Spinal cord (tissue), 10 donors: ENCODE results near the gene DGKI. TPM values are rescaled to one million over a fixed set of nuclear protein-coding genes. Genes with fewer than 3 reads are reported as not detected.

Experiments used
- DNase-seq, 6 donors: peaks; one replicate each; pipeline versions ENCODE4 v3.0.0 to v3.0.0-alpha.2; 2013 to 2015; ENCODE audit warnings: low spot score in 6 of 6, low read depth in 4 of 6
- H3K27ac ChIP-seq: one replicate; pipeline ENCODE4 v1.5.1; 2013; ENCODE audit warnings: low read depth, low read length, control low read depth
- H3K27me3 ChIP-seq: one replicate; pipeline ENCODE4 v1.6.1; 2013; ENCODE audit warnings: low read length; ENCODE audit not compliant: control insufficient read depth, insufficient read depth
- H3K36me3 ChIP-seq: one replicate; pipeline ENCODE4 v1.6.1; 2013; ENCODE audit warnings: low read length; ENCODE audit not compliant: control insufficient read depth, insufficient read depth
- H3K4me1 ChIP-seq: one replicate; pipeline ENCODE4 v1.6.1; 2013; ENCODE audit warnings: low read length; ENCODE audit not compliant: control insufficient read depth, insufficient read depth
- H3K4me3 ChIP-seq: one replicate; pipeline ENCODE4 v1.5.1; 2013; ENCODE audit warnings: low read depth, low read length, control low read depth
- H3K9me3 ChIP-seq: one replicate; pipeline ENCODE4 v1.6.1; 2013; ENCODE audit warnings: low read length; ENCODE audit not compliant: control insufficient read depth, insufficient read depth
- WGBS: methylation state at CpG from one replicate; pipeline ENCODE4 v1.1.5; 2013; ENCODE audit warnings: missing lambda C conversion rate; ENCODE audit not compliant: insufficient coverage; 5-methylcytosine and 5-hydroxymethylcytosine counted together
- polyA plus RNA-seq, 2 donors: library from polyadenylated mRNA; unstranded; fragments of 120-200 nt; gene quantifications; one replicate each; pipeline ENCODE4 v1.2.1, GENCODE V29; 2013; ENCODE audit not compliant: insufficient read length in 2 of 2
- total RNA-seq, 2 donors: library from RNA; depleted of rRNA in 1 of 2; stranded (reverse); fragments of 120-200 nt in 1 of 2; fragments of >200 nt in 1 of 2; gene quantifications; one replicate each; pipeline versions ENCODE4 v1.2.3 to v1.2.4, GENCODE V29; 2013 to 2014
- donor health status: healthy.

Gene DGKI
- total and polyA plus RNA-seq, 4 donors, result 12.4 to 75.0 (median 22.7) TPM

DNA sequence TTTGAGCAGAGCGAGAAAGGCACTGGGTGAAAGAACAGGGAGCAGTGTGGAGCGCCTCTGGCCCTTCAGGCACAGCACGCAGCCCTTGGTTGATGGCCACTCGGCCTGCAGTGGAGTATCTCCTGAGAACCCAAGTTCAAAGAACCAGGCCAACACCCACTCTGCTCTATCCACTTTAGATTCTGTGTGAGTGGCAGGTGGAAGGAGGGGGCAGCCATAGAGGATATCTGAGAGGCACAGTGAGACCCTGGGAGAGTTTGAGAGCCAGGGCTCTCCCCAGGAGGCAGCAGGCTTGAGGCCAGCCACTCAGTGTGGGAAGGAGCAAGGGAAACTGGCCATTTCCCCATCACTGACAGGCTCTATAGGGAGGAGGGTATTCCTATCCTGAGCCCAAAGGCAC, 450.7 kb downstream of the DGKI start:
- no peaks in the 10 kb centered on the region for H3K9me3 ChIP-seq
- peak in 2 of 6 donors; percentile 55 to 68 for DNase-seq
- WGBS, result no CpG with 5 or more reads among the region's 4 CpGs
- no peak overlapping the region for H3K4me3 ChIP-seq
- H3K27ac ChIP-seq, result peak overlapping the region; percentile 70
- H3K36me3 ChIP-seq, result peaks cover under 1% of the 10 kb centered on the region
- H3K27me3 ChIP-seq, result no peaks in the 10 kb centered on the region
- peaks cover 8% of the 10 kb centered on the region for H3K4me1 ChIP-seq

DNA sequence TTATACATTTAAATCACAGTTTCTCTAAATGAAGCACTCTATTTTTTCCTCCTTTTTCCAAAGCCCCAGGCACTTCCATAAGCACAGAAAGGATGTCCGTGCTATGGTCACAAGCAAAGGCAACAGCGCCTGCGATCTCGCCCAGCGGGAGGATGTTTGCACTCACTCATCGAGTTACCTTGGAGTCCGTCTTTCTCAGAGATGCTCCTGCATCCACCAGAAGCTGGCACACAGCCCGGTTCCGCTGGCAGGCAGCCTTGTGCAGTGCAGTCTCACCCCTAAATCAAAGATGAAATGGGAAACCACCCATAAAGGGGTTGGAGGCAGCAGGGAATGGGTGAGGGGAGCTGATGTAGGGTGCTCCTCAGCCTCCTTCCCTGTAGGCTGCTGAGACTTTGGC, 451.4 kb downstream of the DGKI start:
- Histone ChIP-seq H3K4me3 (no peak overlapping the region), H3K27me3 (no peaks in the 10 kb centered on the region), H3K9me3 (no peaks in the 10 kb centered on the region), H3K27ac (peak overlapping the region; percentile 70), H3K36me3 (peaks cover 3% of the 10 kb centered on the region), H3K4me1 (peaks cover 8% of the 10 kb centered on the region)
- 22% methylated on average over 7 of the region's 9 CpGs for WGBS
- peak; percentile 71 to 94 (median 84) for DNase-seq

DNA sequence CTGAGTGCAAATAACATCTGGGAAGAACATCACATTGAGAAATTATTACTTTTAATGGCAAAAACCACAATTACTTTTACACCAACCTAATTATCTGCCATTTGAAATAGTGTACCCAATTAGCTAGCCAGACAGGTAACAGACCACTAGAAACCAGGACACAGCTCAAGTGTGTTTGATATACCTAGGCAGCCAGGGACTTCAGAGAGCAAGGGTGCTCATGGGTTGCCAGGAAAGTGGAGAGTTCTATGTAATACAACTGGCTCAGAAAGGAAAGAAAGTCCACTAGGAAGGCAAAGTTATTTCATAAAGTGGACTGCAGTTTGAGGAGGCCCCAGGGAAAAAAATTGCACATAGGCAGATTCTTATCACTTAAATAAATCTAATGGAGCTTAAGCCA, 453.2 kb downstream of the DGKI start:
- H3K27ac ChIP-seq, result no peak overlapping the region
- H3K9me3 ChIP-seq, result no peaks in the 10 kb centered on the region
- H3K27me3 ChIP-seq, result no peaks in the 10 kb centered on the region
- no peak for DNase-seq
- H3K36me3 ChIP-seq, result peaks cover 3% of the 10 kb centered on the region
- no peak overlapping the region for H3K4me3 ChIP-seq
- H3K4me1 ChIP-seq, result peaks cover 8% of the 10 kb centered on the region

GRCh38 chr7:137390076-137390475, 456.7 kb downstream of the DGKI start:
- Histone ChIP-seq H3K4me3 (no peak overlapping the region), H3K4me1 (peaks cover 1% of the 10 kb centered on the region), H3K27ac (no peak overlapping the region), H3K36me3 (peaks cover 3% of the 10 kb centered on the region), H3K27me3 (no peaks in the 10 kb centered on the region), H3K9me3 (no peaks in the 10 kb centered on the region)
- no peak for DNase-seq
- no CpG with 5 or more reads among the region's 1 CpG for WGBS

DNA sequence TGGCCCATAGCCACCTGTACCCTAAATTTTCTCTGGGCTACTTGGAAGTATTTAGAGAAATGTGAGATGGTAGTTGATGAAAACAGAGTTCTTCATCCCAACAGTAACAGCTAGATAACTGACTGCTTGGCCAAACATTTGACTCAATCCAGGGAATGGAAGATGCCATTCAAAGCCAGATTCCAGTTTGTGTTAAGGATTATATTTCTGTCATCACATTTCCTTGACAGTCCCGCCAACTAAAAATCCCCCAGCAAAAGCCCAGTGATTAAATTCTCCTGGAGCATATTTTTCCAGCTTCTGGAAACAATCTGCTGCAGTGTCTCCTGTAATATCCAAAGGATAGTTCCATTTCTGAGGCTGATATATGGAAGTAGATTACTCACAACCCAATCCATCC, 457.9 kb downstream of the DGKI start:
- H3K4me3 ChIP-seq, result no peak overlapping the region
- no peak for DNase-seq
- no peak overlapping the region for H3K27ac ChIP-seq
- no CpG with 5 or more reads among the region's 1 CpG for whole genome bisulfite sequencing
- H3K36me3 ChIP-seq, result peaks cover 3% of the 10 kb centered on the region
- H3K9me3 ChIP-seq, result no peaks in the 10 kb centered on the region
- no peaks in the 10 kb centered on the region for H3K4me1 ChIP-seq
- no peaks in the 10 kb centered on the region for H3K27me3 ChIP-seq

DNA sequence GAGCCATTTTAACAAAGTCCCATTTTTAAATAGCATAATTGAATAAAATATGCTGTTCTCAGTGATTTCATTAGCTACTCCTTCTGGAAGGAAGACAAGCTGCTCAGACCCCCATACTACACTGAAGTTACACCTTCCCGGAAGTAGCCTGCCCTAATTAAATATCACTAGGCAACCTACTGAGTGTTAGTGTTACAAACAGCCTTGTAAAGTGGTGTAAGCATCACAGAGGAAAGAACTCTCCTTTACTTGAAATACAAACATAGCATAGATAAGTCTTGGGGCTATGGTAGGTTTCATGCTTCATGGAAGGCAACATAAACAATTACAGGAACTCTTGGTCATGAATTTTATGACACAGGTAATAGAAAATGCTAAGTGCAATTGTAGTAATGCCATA, 459.8 kb downstream of the DGKI start:
- DNase-seq, result no peak
- Histone ChIP-seq H3K36me3 (peaks cover 3% of the 10 kb centered on the region), H3K4me3 (no peak overlapping the region), H3K4me1 (no peaks in the 10 kb centered on the region), H3K27me3 (no peaks in the 10 kb centered on the region), H3K27ac (no peak overlapping the region), H3K9me3 (no peaks in the 10 kb centered on the region)
- WGBS, result no CpG with 5 or more reads among the region's 1 CpG

- peak in 1 of 6 donors; percentile 29 for DNase-seq
- no peaks in the 10 kb centered on the region for H3K27me3 ChIP-seq
- H3K27ac ChIP-seq, result no peak overlapping the region
- no peaks in the 10 kb centered on the region for H3K9me3 ChIP-seq
- no peak overlapping the region for H3K4me3 ChIP-seq
- H3K4me1 ChIP-seq, result no peaks in the 10 kb centered on the region
- H3K36me3 ChIP-seq, result no peaks in the 10 kb centered on the region
- WGBS, result no CpG with 5 or more reads among the region's 1 CpG
These were observed 465.7 kb downstream of the DGKI start for GRCh38 chr7:137381045-137381444.

- no CpG with 5 or more reads among the region's 2 CpGs for WGBS
- H3K4me1 ChIP-seq, result no peaks in the 10 kb centered on the region
- H3K4me3 ChIP-seq, result no peak overlapping the region
- no peaks in the 10 kb centered on the region for H3K9me3 ChIP-seq
- peak in 1 of 6 donors; percentile 24 for DNase-seq
- no peaks in the 10 kb centered on the region for H3K27me3 ChIP-seq
- no peak overlapping the region for H3K27ac ChIP-seq
- no peaks in the 10 kb centered on the region for H3K36me3 ChIP-seq
These were observed 473.3 kb downstream of the DGKI start for GRCh38 chr7:137373507-137373906.

- H3K36me3 ChIP-seq, result no peaks in the 10 kb centered on the region
- H3K4me3 ChIP-seq, result no peak overlapping the region
- WGBS, result no CpG with 5 or more reads among the region's 2 CpGs
- H3K4me1 ChIP-seq, result no peaks in the 10 kb centered on the region
- H3K27me3 ChIP-seq, result no peaks in the 10 kb centered on the region
- peak in 2 of 6 donors; percentile 53 to 54 for DNase-seq
- no peak overlapping the region for H3K27ac ChIP-seq
- no peaks in the 10 kb centered on the region for H3K9me3 ChIP-seq
These were observed 475.2 kb downstream of the DGKI start for GRCh38 chr7:137371616-137372015.

- no peaks in the 10 kb centered on the region for H3K4me1 ChIP-seq
- no peak for DNase-seq
- H3K36me3 ChIP-seq, result no peaks in the 10 kb centered on the region
- peaks cover 6% of the 10 kb centered on the region for H3K9me3 ChIP-seq
- no peak overlapping the region for H3K27ac ChIP-seq
- 100% methylated on average over 1 of the region's 5 CpGs for WGBS
- no peaks in the 10 kb centered on the region for H3K27me3 ChIP-seq
- no peak overlapping the region for H3K4me3 ChIP-seq
These were observed 479.8 kb downstream of the DGKI start for GRCh38 chr7:137366995-137367394.
